Thyroid gland (tissue), 4 donors: ENCODE results near the gene CDKL1. TPM values are rescaled to one million over a fixed set of nuclear protein-coding genes. Genes with fewer than 3 reads are reported as not detected.
"Not testable (repeated sequence)": the region's sequence is repeated elsewhere in the genome, so short reads cannot be mapped to it uniquely, and the experiment has no call there.

Experiments used
- DNase-seq, 2 donors: peaks; one replicate each; pipeline ENCODE4 v3.0.0-alpha.2; 2019
- H3K27ac ChIP-seq, 3 donors: fragments of 200-600 bp; sonication (generic); 1 replicate in 2 of 3; 2 replicates in 1 of 3; pipeline ENCODE4 v1.5.1; 2016 to 2019; ENCODE audit warnings: mild to moderate bottlenecking in 1 of 3, moderate library complexity in 1 of 3
- H3K27me3 ChIP-seq: fragments of 200-600 bp; sonication (generic); one replicate; pipeline ENCODE4 v1.5.1; 2019
- H3K36me3 ChIP-seq, 2 donors: fragments of 200-600 bp; sonication (generic); one replicate each; pipeline ENCODE4 v1.5.1; 2016 to 2019
- H3K4me1 ChIP-seq, 2 donors: fragments of 200-600 bp; sonication (generic); one replicate each; pipeline ENCODE4 v1.5.1; 2017 to 2019
- H3K4me3 ChIP-seq, 3 donors: fragments of 200-600 bp; sonication (generic); replicated peaks in 1 of 3; 1 replicate in 2 of 3; 2 replicates in 1 of 3; pipeline ENCODE4 v1.5.1; 2016; ENCODE audit warnings: mild to moderate bottlenecking in 1 of 3
- H3K9me3 ChIP-seq: fragments of 200-600 bp; sonication (generic); one replicate; pipeline ENCODE4 v1.5.1; 2017
- POLR2A ChIP-seq, 2 donors: fragments of 450-650 bp; IDR thresholded peaks; one replicate each; pipeline ENCODE4 v1.6.1; 2017; ENCODE audit warnings: antibody characterized with exemption in 2 of 2, mild to moderate bottlenecking in 2 of 2, moderate library complexity in 1 of 2
- WGBS, 2 donors: methylation state at CpG; one replicate each; pipeline ENCODE4 v1.1.5; 2017; 5-methylcytosine and 5-hydroxymethylcytosine counted together
- intact Hi-C: fragments of 100-400 bp; cut with DNase I; formaldehyde crosslinking; loops from one replicate; pipeline ENCODE4 v1.15.1; 2023
- total RNA-seq, 4 donors: library from RNA; depleted of rRNA; stranded (reverse); fragments of >200 nt; gene quantifications; one replicate each; pipeline ENCODE4 v1.2.3, GENCODE V29; 2016
- TF ChIP-seq, protein P1 (sequence below), 6 experiments: fragments of 200-600 bp in 3 of 6; fragments of 450-650 bp in 3 of 6; sonication (generic) in 3 of 6; IDR thresholded peaks; one replicate each; pipeline ENCODE4 v1.5.1; 2016 to 2019; ENCODE audit warnings: antibody characterized with exemption in 6 of 6, mild to moderate bottlenecking in 2 of 6, inconsistent platforms in 1 of 6, moderate library complexity in 1 of 6

CDKL1 gene
- total RNA-seq, 4 donors from 2014 or later = 18.6 to 37.9 (median 35.5) TPM

DNA sequence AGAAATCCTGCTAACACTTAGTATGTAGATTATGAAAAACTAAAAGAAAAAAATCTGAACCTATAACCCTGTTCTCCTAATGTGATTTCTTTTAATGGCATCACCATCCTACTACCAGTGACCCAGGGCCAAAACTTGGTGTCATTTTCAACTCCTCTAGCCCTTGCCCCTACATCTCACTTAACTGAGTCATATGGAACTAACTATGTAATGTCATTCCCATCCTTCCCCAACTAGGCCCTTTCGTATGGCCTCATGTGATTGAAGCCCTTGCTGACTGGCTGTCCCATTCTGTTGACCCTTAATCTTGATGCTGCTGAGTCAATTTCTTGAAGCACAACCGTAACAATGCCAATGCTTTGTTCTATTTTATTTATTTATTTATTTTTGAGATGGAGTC is 77.0 kb downstream of the CDKL1 start:
- WGBS, 2 donors = 98% methylated on average over 2 of the region's 2 CpGs
- intact Hi-C loops = loop anchor here (5.0 kb wide), 1 partner anchor 213 kb away; the partner anchor contains the start of gene MAP4K5
- peaks cover 5 to 8% of the 10 kb centered on the region in 2 donors for H3K4me1 ChIP-seq
- H3K9me3 ChIP-seq = no peaks in the 10 kb centered on the region
- H3K36me3 ChIP-seq = peaks cover 2 to 5% of the 10 kb centered on the region in 2 donors
- no peak for TF ChIP-seq POLR2A (IDR thresholded peaks at IDR 0.05)
- TF ChIP-seq, protein P1, sequence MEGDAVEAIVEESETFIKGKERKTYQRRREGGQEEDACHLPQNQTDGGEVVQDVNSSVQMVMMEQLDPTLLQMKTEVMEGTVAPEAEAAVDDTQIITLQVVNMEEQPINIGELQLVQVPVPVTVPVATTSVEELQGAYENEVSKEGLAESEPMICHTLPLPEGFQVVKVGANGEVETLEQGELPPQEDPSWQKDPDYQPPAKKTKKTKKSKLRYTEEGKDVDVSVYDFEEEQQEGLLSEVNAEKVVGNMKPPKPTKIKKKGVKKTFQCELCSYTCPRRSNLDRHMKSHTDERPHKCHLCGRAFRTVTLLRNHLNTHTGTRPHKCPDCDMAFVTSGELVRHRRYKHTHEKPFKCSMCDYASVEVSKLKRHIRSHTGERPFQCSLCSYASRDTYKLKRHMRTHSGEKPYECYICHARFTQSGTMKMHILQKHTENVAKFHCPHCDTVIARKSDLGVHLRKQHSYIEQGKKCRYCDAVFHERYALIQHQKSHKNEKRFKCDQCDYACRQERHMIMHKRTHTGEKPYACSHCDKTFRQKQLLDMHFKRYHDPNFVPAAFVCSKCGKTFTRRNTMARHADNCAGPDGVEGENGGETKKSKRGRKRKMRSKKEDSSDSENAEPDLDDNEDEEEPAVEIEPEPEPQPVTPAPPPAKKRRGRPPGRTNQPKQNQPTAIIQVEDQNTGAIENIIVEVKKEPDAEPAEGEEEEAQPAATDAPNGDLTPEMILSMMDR (IDR thresholded peaks at IDR 0.05) = no peak
- peak overlapping the region in 1 of 3 donors; percentile 82 for H3K27ac ChIP-seq
- H3K4me3 ChIP-seq = no peak overlapping the region
- no peak for DNase-seq
- no peaks in the 10 kb centered on the region for H3K27me3 ChIP-seq

- no peak for DNase-seq
- H3K4me1 ChIP-seq = peaks cover 5 to 8% of the 10 kb centered on the region in 2 donors
- H3K9me3 ChIP-seq = no peaks in the 10 kb centered on the region
- intact Hi-C loops = no loop called here
- no peaks in the 10 kb centered on the region for H3K27me3 ChIP-seq
- H3K27ac ChIP-seq = peak overlapping the region in 1 of 3 donors; percentile 82
- peaks cover 0 to under 1% of the 10 kb centered on the region in 2 donors for H3K36me3 ChIP-seq
- no peak for TF ChIP-seq POLR2A (IDR thresholded peaks at IDR 0.05)
- TF ChIP-seq, protein P1 (IDR thresholded peaks at IDR 0.05) = no peak
- WGBS, 2 donors = 83 to 93% methylated on average over 1 of the region's 1 CpG
- no peak overlapping the region for H3K4me3 ChIP-seq
Measured at GRCh38 chr14:50319293-50319692, 77.4 kb downstream of the CDKL1 start.

DNA sequence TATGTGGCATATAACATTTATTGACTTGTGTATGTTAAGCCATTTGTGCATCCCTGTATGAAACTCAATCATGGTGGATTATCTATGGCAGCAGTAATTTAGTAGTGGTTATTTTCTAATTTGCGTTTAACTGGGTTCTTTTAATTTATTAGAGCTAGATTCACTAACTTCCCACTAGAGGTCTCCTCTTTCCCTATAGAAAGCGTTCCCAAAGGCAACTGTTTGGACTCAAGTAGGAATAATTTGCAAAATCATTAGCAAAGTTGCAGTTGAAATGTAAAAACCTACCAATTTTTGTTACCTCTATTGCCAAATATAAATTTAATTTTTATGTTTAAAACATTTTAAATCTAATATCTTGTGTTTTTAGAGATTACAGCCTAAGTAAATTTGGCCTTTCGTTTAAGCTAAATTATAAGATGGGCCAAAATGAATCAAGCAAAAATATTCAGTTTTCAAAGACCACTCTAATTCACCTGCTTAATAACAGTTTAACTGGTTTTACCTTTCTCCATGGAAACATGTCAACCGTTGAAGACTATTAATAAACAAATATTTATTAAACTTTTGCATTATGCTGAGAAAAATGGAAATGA is 78.6 kb downstream of the CDKL1 start:
- H3K9me3 ChIP-seq = no peaks in the 10 kb centered on the region
- H3K27me3 ChIP-seq = no peaks in the 10 kb centered on the region
- intact Hi-C loops = no loop called here
- peaks cover 9 to 13% of the 10 kb centered on the region in 2 donors for H3K4me1 ChIP-seq
- no peaks in the 10 kb centered on the region for H3K36me3 ChIP-seq
- H3K4me3 ChIP-seq = no peak overlapping the region
- 45 to 55% methylated on average over 4 of the region's 4 CpGs for WGBS, 2 donors
- TF ChIP-seq, protein P1 (IDR thresholded peaks at IDR 0.05) = peak; percentile 33 to 71 (median 54)
- no peak for TF ChIP-seq POLR2A (IDR thresholded peaks at IDR 0.05)
- no peak for DNase-seq
- H3K27ac ChIP-seq = no peak overlapping the region

- 95 to 99% methylated on average over 3 of the region's 3 CpGs for WGBS, 2 donors
- intact Hi-C loops, H3K4me1 ChIP-seq: not testable (repeated sequence)
Measured at GRCh38 chr14:50314098-50314497, 82.6 kb downstream of the CDKL1 start.

GRCh38 chr14:50312734-50313054 is 84.0 kb downstream of the CDKL1 start:
- H3K27ac ChIP-seq = peak overlapping the region; percentile 75 to 89 (median 81)
- H3K4me1 ChIP-seq = peaks cover 7 to 9% of the 10 kb centered on the region in 2 donors
- no peaks in the 10 kb centered on the region for H3K9me3 ChIP-seq
- WGBS, 2 donors = 1 to 5% methylated on average over 14 to 15 of the region's 18 CpGs
- TF ChIP-seq, protein P1 (IDR thresholded peaks at IDR 0.05) = no peak
- H3K4me3 ChIP-seq = peak overlapping the region; percentile 20 to 59 (median 58)
- no peaks in the 10 kb centered on the region for H3K36me3 ChIP-seq
- DNase-seq = no peak
- H3K27me3 ChIP-seq = no peaks in the 10 kb centered on the region
- intact Hi-C loops = no loop called here

More at GRCh38 chr14:50314098-50314497, 82.6 kb downstream of the CDKL1 start:
- H3K9me3 ChIP-seq, H3K27ac ChIP-seq, H3K27me3 ChIP-seq, DNase-seq, H3K36me3 ChIP-seq, H3K4me3 ChIP-seq: not testable (repeated sequence)
